Thyroid gland (tissue), 4 donors: ENCODE measurements around the gene ITLN2. TPM values are rescaled to one million over a fixed set of nuclear protein-coding genes. Genes with fewer than 3 reads are reported as not detected.
"Not testable (repeated sequence)": the region's sequence is repeated elsewhere in the genome, so short reads cannot be mapped to it uniquely, and the experiment has no call there.

Experiments
- DNase-seq, 2 donors: peaks; one replicate each; pipeline ENCODE4 v3.0.0-alpha.2; 2019
- H3K27ac ChIP-seq, 3 donors: fragments of 200-600 bp; sonication (generic); 1 replicate in 2 of 3; 2 replicates in 1 of 3; pipeline ENCODE4 v1.5.1; 2016 to 2019; ENCODE audit warnings: mild to moderate bottlenecking in 1 of 3, moderate library complexity in 1 of 3
- H3K27me3 ChIP-seq: fragments of 200-600 bp; sonication (generic); one replicate; pipeline ENCODE4 v1.5.1; 2019
- H3K36me3 ChIP-seq, 2 donors: fragments of 200-600 bp; sonication (generic); one replicate each; pipeline ENCODE4 v1.5.1; 2016 to 2019
- H3K4me1 ChIP-seq, 2 donors: fragments of 200-600 bp; sonication (generic); one replicate each; pipeline ENCODE4 v1.5.1; 2017 to 2019
- H3K4me3 ChIP-seq, 3 donors: fragments of 200-600 bp; sonication (generic); replicated peaks in 1 of 3; 1 replicate in 2 of 3; 2 replicates in 1 of 3; pipeline ENCODE4 v1.5.1; 2016; ENCODE audit warnings: mild to moderate bottlenecking in 1 of 3
- H3K9me3 ChIP-seq: fragments of 200-600 bp; sonication (generic); one replicate; pipeline ENCODE4 v1.5.1; 2017
- POLR2A ChIP-seq, 2 donors: fragments of 450-650 bp; IDR thresholded peaks; one replicate each; pipeline ENCODE4 v1.6.1; 2017; ENCODE audit warnings: antibody characterized with exemption in 2 of 2, mild to moderate bottlenecking in 2 of 2, moderate library complexity in 1 of 2
- WGBS, 2 donors: methylation state at CpG; one replicate each; pipeline ENCODE4 v1.1.5; 2017; 5-methylcytosine and 5-hydroxymethylcytosine counted together
- intact Hi-C: fragments of 100-400 bp; cut with DNase I; formaldehyde crosslinking; loops from one replicate; pipeline ENCODE4 v1.15.1; 2023
- total RNA-seq, 4 donors: library from RNA; depleted of rRNA; stranded (reverse); fragments of >200 nt; gene quantifications; one replicate each; pipeline ENCODE4 v1.2.3, GENCODE V29; 2016
- TF ChIP-seq, protein P1 (sequence below), 6 experiments: fragments of 200-600 bp in 3 of 6; fragments of 450-650 bp in 3 of 6; sonication (generic) in 3 of 6; IDR thresholded peaks; one replicate each; pipeline ENCODE4 v1.5.1; 2016 to 2019; ENCODE audit warnings: antibody characterized with exemption in 6 of 6, mild to moderate bottlenecking in 2 of 6, inconsistent platforms in 1 of 6, moderate library complexity in 1 of 6

Gene ITLN2
- total RNA-seq, 4 donors from 2014 or later: not detected

DNA sequence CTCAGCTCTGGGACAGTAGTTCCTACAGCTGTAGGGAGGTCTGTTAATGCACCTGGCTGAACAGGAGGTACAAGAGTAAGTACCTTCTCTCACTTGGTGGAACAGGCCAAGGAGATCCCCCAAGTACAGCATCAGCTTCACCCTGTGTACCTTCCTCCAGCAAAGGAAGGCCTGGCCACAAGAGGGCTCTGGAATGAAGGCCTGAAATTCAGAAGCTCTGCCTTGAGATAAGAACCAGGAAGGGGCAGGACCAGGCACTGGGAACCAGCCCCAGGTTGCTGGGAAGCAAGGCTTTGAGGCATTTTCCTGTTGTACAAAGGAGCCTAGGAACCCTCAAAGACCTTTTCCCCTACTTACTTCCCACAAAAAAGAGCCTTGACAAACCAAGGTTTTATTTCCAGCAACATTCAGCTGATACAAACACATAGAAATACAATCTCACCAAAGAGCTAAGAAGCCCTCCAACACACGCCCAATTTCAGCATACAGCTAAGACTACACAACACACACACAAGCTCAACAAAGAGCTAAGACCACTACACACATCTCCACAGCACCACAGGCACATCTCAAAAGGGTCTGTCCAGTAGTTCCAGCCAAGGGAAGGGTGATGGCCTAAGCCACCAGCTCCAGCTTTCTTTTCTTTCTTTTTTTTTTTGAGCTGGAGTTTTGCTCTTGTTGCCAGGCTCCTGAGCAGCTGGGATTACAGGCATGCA is 42.9 kb upstream of the ITLN2 start:
- Histone ChIP-seq H3K27me3 (no peaks in the 10 kb centered on the region), H3K4me3 (no peak overlapping the region), H3K27ac (peak overlapping the region in 2 of 3 donors; percentile 36 to 38), H3K4me1 (peaks cover 16 to 26% of the 10 kb centered on the region in 2 donors), H3K36me3 (peaks cover 13 to 26% of the 10 kb centered on the region in 2 donors), H3K9me3 (no peaks in the 10 kb centered on the region)
- peak; percentile 64 to 66 for DNase-seq
- TF ChIP-seq POLR2A (IDR thresholded peaks at IDR 0.05): no peak
- TF ChIP-seq, protein P1, sequence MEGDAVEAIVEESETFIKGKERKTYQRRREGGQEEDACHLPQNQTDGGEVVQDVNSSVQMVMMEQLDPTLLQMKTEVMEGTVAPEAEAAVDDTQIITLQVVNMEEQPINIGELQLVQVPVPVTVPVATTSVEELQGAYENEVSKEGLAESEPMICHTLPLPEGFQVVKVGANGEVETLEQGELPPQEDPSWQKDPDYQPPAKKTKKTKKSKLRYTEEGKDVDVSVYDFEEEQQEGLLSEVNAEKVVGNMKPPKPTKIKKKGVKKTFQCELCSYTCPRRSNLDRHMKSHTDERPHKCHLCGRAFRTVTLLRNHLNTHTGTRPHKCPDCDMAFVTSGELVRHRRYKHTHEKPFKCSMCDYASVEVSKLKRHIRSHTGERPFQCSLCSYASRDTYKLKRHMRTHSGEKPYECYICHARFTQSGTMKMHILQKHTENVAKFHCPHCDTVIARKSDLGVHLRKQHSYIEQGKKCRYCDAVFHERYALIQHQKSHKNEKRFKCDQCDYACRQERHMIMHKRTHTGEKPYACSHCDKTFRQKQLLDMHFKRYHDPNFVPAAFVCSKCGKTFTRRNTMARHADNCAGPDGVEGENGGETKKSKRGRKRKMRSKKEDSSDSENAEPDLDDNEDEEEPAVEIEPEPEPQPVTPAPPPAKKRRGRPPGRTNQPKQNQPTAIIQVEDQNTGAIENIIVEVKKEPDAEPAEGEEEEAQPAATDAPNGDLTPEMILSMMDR (IDR thresholded peaks at IDR 0.05): peak in 5 of 6 experiments; percentile 23 to 65 (median 46)
- 67 to 88% methylated on average over 1 of the region's 1 CpG for WGBS, 2 donors
- intact Hi-C loops: loop anchor here (5.0 kb wide), 1 partner anchor 100 kb away; the partner anchor contains the start of gene KLHDC9

DNA sequence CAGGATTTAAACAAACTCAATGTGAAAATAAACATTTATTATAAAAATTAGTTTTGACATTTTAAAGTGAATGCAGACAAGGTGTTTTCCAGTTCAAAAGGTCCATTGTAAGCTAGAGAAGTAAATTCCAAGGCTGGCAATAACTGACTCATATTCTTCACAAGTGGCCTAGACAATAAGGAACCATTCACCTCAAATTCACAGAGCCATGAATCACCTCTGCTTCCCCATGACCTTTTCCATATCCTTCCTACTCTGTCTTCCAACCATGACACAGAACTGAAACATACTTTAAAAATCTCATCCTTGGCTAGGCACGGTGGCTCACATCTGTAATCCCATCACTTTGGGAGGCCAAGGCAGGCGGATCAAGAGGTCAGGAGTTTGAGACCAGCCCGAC is 41.6 kb upstream of the ITLN2 start:
- H3K27me3 ChIP-seq: no peaks in the 10 kb centered on the region
- no peak overlapping the region for H3K4me3 ChIP-seq
- H3K4me1 ChIP-seq: peaks cover 5 to 14% of the 10 kb centered on the region in 2 donors
- intact Hi-C loops: loop anchor here (5.0 kb wide), 1 partner anchor 101 kb away; the partner anchor contains the start of gene KLHDC9
- no peak overlapping the region for H3K27ac ChIP-seq
- H3K9me3 ChIP-seq: no peaks in the 10 kb centered on the region
- DNase-seq: no peak
- TF ChIP-seq POLR2A (IDR thresholded peaks at IDR 0.05): no peak
- 88 to 89% methylated on average over 3 of the region's 3 CpGs for WGBS, 2 donors
- peaks cover 13 to 26% of the 10 kb centered on the region in 2 donors for H3K36me3 ChIP-seq

DNA sequence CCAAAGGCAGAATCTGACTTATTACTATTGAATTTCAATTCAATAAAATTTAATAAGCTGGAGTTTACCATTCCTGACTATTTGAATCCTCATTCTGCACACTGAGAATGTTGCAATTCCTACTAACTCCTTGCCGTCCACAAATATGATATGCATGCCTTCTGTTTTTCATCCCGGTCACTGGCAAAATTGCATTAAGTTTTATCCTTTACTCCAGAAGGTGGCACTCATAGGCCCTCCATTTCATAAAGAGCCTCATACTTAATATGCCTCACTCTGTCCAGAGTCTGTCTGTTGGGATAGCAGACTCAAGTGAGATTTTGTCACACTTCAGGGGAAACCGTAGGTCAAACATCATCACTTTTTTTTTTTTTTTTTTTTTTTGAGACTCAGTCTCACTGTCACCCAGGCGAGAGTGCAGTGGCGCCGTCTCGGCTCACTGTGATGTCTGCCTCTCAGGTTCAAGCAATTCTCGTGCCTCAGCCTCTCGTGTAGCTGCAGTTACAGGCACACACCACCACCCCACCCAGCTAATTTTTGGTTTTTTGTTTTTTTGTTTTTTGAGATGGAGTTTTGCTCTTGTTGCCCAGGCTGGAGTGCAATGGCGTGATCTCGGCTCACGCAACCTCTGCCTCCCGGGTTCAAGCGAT is 39.1 kb upstream of the ITLN2 start:
- H3K27ac ChIP-seq: no peak overlapping the region
- DNase-seq: no peak
- intact Hi-C loops: no loop called here
- H3K27me3 ChIP-seq: no peaks in the 10 kb centered on the region
- H3K36me3 ChIP-seq: peaks cover 0 to 5% of the 10 kb centered on the region in 2 donors
- peaks cover 0 to 9% of the 10 kb centered on the region in 2 donors for H3K4me1 ChIP-seq
- TF ChIP-seq, protein P1 (IDR thresholded peaks at IDR 0.05): peak in 4 of 6 experiments; percentile 32 to 67 (median 48)
- TF ChIP-seq POLR2A (IDR thresholded peaks at IDR 0.05): no peak
- H3K9me3 ChIP-seq: no peaks in the 10 kb centered on the region
- 79 to 81% methylated on average over 14 of the region's 14 CpGs for WGBS, 2 donors
- H3K4me3 ChIP-seq: no peak overlapping the region

DNA sequence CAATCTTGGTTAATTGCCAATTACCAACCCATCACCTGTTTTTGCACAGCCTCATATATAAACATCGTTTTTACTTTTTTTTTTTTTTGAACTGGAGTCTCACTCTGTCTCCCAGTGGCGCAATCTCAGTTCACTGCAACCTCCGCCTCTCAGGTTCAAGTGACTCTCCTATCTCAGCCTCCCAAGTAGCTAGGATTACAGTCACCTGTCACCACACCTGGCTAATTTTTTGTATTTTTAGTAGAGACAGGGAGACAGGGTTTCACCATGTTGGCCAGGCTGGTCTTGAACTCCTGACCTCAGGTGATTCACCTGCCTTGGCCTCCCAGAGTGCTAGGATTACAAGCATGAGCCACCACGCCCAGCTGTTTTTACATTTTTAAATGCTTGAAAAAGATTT is 37.4 kb upstream of the ITLN2 start:
- DNase-seq, H3K9me3 ChIP-seq: not testable (repeated sequence)

DNA sequence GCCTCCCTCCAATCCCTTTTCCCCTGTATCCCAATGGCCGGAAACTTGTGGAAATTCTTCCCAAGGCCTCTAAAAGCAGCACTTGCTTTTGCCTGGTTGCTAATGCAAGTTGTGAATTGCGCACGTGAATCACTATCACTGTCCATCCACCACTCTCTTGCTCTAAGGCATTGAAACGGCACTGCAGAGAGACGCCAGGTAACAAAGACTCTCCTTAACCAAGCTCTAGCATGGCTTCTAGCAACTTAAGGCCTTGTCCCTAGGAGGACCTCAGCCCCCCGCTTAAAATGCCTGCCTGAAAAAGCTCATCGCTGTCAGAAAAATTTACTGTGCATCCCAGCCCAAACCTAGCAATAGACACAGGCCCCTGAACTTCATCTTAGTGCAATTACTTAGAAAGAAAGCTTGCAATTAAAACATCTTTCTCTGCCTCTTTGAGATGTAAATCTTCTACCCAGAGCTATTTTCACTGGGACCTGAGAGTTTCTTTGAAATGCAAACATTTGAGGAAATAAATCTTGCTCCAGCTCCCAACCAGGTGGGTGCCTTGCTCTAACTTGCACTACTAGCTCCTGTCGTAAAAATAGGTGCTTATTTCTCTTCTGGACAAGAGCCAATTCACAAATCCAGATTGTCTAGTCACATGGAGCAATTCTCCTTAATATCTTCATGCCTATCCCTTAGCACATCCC is 32.9 kb upstream of the ITLN2 start:
- Histone ChIP-seq H3K4me1 (no peaks in the 10 kb centered on the region), H3K27me3 (no peaks in the 10 kb centered on the region), H3K9me3 (no peaks in the 10 kb centered on the region), H3K36me3 (no peaks in the 10 kb centered on the region), H3K4me3 (no peak overlapping the region), H3K27ac (no peak overlapping the region)
- intact Hi-C loops: no loop called here
- 75 to 76% methylated on average over 8 of the region's 8 CpGs for WGBS, 2 donors
- DNase-seq: no peak
- TF ChIP-seq, protein P1 (IDR thresholded peaks at IDR 0.05): no peak
- TF ChIP-seq POLR2A (IDR thresholded peaks at IDR 0.05): no peak

More for the DNA sequence above, 37.4 kb upstream of the ITLN2 start:
- H3K4me1 ChIP-seq, intact Hi-C loops, H3K36me3 ChIP-seq, H3K4me3 ChIP-seq, H3K27me3 ChIP-seq, H3K27ac ChIP-seq: not testable (repeated sequence)
- WGBS, 2 donors: 92 to 96% methylated on average over 4 of the region's 4 CpGs
